Measurements from ENCODE around the gene KRTAP23-1. TPM values are rescaled to one million over a fixed set of nuclear protein-coding genes. Genes with fewer than 3 reads are reported as not detected.

KRTAP23-1 gene
- total RNA-seq, 6 experiments from 2014 or later: not detected

DNA sequence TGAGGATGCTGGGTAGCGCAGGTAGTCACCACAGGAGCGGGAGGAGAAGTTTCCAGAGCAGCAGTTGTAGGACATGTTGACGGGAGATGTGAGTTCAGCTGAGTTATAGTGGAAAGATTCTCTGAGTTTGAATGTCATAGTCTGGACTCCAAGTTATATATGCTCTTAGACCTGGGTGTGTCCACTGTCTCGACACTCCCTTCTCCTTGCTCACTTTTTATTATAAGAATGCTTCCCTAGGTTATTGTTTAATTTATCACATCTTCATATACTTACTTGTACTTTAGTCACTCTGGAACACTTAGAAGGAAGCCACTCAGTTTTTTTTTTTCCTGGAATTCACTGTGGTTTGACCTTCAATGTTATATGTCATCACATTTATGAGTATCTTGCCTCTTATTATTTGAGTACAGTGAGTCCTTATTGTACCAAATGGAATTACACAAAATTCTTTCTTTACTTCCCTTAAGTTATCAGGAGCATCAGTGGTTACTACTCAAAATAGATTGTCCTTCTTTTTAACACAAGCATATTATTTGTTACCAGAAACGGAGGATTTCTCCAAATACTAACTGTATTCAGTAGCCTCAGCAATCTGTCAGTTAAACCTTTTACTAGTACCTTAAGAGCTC, 23.8 kb upstream of the KRTAP23-1 start, which contains the start of gene KRTAP13-2:
TSS of gene KRTAP13-2 (minus strand) at position 133 of the 632 bp plus-strand sequence. CDS start at position 75, 58 bp downstream.
- 61% methylated on average over 5 of the region's 5 CpGs for WGBS (ENCODE audit: insufficient coverage, low coverage, low lambda C conversion rate, missing lambda C conversion rate)
- Histone ChIP-seq H3K27ac (no peak within 1 kb of the TSS), H3K4me1 (no peaks in the 10 kb centered on the region), H3K9me3 (no peaks in the 10 kb centered on the region), H3K27me3 (no peaks in the 10 kb centered on the region), H3K36me3 (no peaks in the 10 kb centered on the region), H3K4me3 (no peak within 1 kb of the TSS)
- no peak for TF ChIP-seq POLR2A (IDR thresholded peaks at IDR 0.05)
- TF ChIP-seq, protein P1, sequence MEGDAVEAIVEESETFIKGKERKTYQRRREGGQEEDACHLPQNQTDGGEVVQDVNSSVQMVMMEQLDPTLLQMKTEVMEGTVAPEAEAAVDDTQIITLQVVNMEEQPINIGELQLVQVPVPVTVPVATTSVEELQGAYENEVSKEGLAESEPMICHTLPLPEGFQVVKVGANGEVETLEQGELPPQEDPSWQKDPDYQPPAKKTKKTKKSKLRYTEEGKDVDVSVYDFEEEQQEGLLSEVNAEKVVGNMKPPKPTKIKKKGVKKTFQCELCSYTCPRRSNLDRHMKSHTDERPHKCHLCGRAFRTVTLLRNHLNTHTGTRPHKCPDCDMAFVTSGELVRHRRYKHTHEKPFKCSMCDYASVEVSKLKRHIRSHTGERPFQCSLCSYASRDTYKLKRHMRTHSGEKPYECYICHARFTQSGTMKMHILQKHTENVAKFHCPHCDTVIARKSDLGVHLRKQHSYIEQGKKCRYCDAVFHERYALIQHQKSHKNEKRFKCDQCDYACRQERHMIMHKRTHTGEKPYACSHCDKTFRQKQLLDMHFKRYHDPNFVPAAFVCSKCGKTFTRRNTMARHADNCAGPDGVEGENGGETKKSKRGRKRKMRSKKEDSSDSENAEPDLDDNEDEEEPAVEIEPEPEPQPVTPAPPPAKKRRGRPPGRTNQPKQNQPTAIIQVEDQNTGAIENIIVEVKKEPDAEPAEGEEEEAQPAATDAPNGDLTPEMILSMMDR (IDR thresholded peaks at IDR 0.05): no peak
- intact Hi-C loops (cut with DNase I): no loop called here
- DNase-seq: no peak
- ATAC-seq: no peak

DNA sequence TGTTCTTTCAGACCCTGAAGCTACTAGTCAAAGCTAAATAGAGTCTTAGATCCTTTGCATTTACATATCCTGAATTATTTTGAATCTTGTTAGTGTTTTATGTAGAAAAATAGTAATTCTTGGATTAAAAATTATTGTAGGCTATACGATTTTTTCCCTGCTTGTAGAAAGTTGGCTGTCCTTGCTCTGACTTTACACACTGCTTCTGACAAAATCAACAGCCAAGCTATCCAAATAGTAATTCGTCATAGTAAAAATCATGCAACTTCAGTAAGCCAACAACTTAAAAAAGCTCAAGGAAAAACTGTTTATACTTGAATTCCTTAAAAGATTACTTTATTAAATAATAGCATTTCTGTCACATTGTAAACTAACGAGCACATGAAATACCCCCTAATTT, 7.5 kb upstream of the KRTAP23-1 start:
- H3K27me3 ChIP-seq: no peaks in the 10 kb centered on the region
- ATAC-seq (no peak), DNase-seq (no peak)
- H3K27ac ChIP-seq: no peak overlapping the region
- H3K36me3 ChIP-seq: no peaks in the 10 kb centered on the region
- no peaks in the 10 kb centered on the region for H3K4me1 ChIP-seq
- WGBS (ENCODE audit: insufficient coverage, low coverage, low lambda C conversion rate, missing lambda C conversion rate): 16% methylated on average over 3 of the region's 3 CpGs
- H3K4me3 ChIP-seq: no peak overlapping the region
- TF ChIP-seq POLR2A (IDR thresholded peaks at IDR 0.05): no peak
- no peaks in the 10 kb centered on the region for H3K9me3 ChIP-seq
- intact Hi-C loops (cut with DNase I): no loop called here

DNA sequence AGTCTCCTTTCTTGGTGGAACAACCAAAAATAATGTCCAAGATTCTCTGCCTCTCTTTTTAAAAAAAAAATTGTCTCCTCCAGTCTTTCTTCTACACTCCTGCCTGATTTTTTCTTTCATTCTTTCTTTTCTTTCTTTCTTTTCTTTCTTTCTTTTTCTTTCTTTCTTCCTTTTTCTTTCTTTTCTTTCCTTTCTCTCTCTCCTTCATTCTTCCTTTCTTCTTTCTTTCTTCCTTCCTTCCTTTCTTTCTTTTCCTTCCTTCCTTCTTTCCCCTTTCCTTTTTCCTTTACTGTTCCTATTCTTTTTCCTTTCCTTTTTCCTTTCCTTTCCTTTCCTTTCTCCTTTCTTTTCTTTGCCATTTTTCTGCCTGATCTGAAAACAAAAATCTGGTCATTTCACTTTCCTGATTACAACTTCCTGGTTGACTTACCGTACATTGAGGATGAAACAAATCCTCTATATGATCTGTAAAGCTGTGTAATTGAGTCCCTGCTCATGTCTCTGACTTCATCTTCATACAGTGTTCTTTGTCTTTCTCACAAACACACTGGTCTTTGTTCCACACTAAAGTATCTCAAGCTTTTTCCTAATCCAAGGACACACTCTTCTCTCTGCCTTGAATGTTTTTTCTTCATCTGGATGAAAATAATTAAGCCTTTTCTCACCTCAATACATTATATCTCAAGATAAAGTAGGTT, 6.1 kb upstream of the KRTAP23-1 start:
- Histone ChIP-seq H3K27ac (no peak overlapping the region), H3K4me1 (no peaks in the 10 kb centered on the region), H3K27me3 (no peaks in the 10 kb centered on the region), H3K4me3 (no peak overlapping the region), H3K9me3 (no peaks in the 10 kb centered on the region), H3K36me3 (no peaks in the 10 kb centered on the region)
- DNase-seq (no peak), ATAC-seq (no peak)
- 44% methylated on average over 1 of the region's 1 CpG for WGBS (ENCODE audit: insufficient coverage, low coverage, low lambda C conversion rate, missing lambda C conversion rate)
- TF ChIP-seq POLR2A (IDR thresholded peaks at IDR 0.05): no peak
- TF ChIP-seq, protein P1 (IDR thresholded peaks at IDR 0.05): no peak
- intact Hi-C loops (cut with DNase I): no loop called here

DNA sequence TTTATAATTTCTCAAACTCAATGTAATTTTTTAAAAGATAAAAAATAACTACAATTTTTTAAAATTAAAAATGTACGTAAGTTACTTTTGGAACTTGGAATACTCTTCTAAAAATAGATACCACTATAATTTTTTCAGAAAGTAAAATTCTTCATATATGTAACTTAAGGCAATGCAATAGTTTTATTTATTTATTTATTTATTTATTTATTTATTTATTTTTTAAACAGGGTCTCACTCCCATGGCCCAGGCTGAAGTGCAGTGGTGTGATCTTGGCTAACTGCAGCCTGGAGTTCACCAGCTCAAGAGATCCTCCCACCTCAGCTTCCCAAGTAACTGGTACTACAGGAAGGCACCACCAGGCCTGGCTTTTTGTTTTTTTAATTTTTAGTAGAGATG, 3.1 kb upstream of the KRTAP23-1 start:
- ATAC-seq (no peak), DNase-seq (no peak)
- TF ChIP-seq, protein P1 (IDR thresholded peaks at IDR 0.05): no peak
- TF ChIP-seq POLR2A (IDR thresholded peaks at IDR 0.05): no peak
- WGBS (ENCODE audit: insufficient coverage, low coverage, low lambda C conversion rate, missing lambda C conversion rate): 83% methylated on average over 1 of the region's 1 CpG
- H3K4me1 ChIP-seq: no peaks in the 10 kb centered on the region
- intact Hi-C loops (cut with DNase I): no loop called here
- no peak overlapping the region for H3K27ac ChIP-seq
- no peak overlapping the region for H3K4me3 ChIP-seq
- H3K9me3 ChIP-seq: no peaks in the 10 kb centered on the region
- H3K27me3 ChIP-seq: no peaks in the 10 kb centered on the region
- H3K36me3 ChIP-seq: no peaks in the 10 kb centered on the region

DNA sequence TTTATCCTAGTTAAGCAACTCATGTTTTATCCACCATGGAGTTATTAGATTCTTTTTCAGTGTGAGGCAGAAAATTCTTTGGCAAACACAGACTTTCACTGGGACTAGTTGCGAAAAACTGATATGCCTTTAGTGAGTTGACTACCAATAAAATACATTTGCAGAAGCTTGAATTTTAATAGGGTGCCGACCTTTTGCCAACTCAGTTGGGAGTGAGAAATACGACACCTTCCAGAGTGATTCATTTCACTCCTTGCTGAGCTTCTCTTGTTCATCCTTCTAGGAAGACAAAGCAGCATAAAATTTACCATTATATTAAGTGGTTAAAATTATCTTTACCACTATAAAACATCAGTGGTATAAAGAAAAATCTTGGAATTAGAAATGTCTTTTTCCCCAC, 1.2 kb upstream of the KRTAP23-1 start:
- no peaks in the 10 kb centered on the region for H3K27me3 ChIP-seq
- WGBS (ENCODE audit: insufficient coverage, low coverage, low lambda C conversion rate, missing lambda C conversion rate): 18% methylated on average over 3 of the region's 3 CpGs
- TF ChIP-seq POLR2A (IDR thresholded peaks at IDR 0.05): no peak
- TF ChIP-seq, protein P1 (IDR thresholded peaks at IDR 0.05): no peak
- H3K36me3 ChIP-seq: no peaks in the 10 kb centered on the region
- DNase-seq (no peak), ATAC-seq (no peak)
- H3K9me3 ChIP-seq: no peaks in the 10 kb centered on the region
- no peaks in the 10 kb centered on the region for H3K4me1 ChIP-seq
- H3K4me3 ChIP-seq: no peak overlapping the region
- intact Hi-C loops (cut with DNase I): loop anchor here (10.0 kb wide), 1 partner anchor 735 kb away; no protein-coding TSS in a partner anchor
- no peak overlapping the region for H3K27ac ChIP-seq

Measured in right lobe of liver (tissue), 6 donors.